Activated naive CD8-positive, alpha-beta T cell treated with anti-CD3 and anti-CD28 coated beads, Interleukin-2, amount 50 U/mL, for 16 hours (primary cell): ENCODE data around the gene CDYL.
"Not testable (repeated sequence)": the region's sequence is repeated elsewhere in the genome, so short reads cannot be mapped to it uniquely, and the experiment has no call there.

ENCODE experiments used
- DNase-seq: peaks from one replicate; pipeline ENCODE4 v3.0.0-alpha.2; 2020; ENCODE audit warnings: low read depth, low spot score

CDYL gene

DNA sequence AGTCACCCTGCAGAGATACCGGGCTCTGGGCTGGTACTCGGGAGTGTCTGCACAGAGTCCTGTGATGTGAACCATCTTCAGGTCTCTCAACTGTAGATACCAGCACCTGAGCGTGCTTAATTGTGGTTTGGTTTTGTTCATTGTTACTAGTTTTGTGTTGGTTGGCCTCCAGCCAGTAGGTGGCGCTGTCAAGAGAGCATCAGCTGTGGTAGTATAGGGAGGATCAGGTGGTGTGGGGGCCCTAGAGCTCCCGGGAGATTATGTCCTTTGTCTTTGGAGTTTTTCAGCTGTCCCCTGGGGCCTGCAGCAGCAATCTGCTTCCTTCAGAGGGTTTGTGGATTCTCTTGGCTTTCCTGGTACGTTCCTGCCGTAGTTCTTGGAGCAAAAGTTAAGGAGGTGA is 67.9 kb downstream of the CDYL start:
- DNase-seq: no peak

DNA sequence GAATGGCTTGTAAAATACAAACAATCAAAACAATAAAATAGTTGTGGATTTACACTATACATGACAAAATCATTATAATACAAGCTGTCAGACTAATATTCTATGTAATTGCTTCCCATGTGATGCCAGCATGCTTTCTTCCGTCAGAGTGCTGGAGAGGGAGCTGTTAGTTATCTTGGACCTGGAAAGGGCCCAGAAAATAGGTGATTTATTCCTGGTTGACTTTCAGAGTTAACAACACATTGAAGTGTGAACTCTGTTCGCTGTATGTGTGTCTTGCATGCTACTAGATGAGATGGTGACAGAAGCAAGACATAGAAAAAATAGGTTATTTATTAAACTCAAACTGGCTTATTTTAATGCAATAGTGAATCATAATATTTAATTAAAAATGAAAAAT is 70.2 kb downstream of the CDYL start:
- no peak for DNase-seq

DNA sequence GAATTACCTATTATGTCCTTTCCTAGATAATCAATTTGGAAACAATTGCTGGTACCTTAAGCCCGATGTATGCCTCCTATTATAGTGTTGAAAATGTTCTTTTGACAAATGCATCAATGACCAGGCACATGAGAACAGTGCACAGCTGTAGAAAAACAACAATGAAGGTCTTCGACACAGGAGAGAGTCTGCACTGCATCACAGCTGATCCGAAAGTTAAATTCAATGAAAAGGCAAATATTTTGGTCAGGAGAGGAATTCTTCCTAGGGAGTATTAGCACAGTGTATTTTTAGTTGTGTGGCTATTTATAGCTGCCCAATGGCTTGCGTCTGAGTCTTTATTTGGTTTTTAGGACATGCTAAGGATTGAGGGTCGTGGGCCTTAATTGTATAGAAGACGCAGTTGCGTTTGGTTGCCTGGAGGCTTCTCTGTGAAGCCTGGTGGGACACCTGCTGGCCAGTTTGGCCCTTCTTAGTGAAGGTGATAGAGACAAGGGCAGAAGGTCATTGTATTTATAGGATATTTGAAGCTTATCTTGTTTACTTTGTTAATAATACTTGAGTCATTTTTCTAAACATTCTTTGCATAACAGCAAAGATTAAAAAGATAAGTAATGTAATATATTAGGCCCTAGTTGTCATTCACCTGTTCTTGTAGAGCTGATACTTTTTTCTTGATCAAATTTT is 72.3 kb downstream of the CDYL start:
- DNase-seq: no peak

DNA sequence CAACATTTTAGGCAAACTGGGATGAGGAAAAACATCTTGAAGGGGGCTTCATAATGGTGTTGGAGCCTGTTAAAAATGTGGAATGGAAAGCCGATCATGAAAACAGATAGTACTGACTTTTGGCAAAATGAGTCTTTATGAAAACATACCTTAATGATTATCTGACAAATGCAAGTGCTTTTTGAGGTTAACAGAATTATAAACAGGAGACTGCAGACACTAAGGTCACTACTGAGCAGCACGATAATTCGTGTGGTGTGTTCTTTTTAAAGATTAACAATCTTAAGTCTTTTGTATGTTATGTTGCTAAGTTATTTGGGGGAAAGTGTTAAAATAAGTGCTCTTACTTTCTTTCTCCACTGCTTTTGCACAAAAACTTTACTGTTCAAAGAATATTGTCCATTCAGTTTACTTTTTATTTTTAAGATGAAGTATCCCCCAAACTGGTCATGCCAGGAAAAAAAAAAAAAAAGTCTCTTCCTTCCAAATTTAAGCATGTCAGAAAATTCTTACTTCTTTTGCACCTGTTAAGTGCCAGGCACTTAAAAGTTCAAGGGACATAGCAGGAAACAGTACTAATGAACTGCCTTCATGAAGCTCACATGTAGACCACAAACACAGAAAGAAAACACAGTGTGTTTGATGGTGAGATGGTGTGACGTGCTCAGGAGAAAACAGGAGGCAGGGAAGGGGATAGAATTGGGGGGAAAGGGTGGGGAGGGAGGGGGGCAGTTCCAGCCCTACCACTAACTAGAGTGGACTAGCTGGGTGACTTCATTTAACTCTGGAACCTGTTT is 73.2 kb downstream of the CDYL start:
- no peak for DNase-seq

DNA sequence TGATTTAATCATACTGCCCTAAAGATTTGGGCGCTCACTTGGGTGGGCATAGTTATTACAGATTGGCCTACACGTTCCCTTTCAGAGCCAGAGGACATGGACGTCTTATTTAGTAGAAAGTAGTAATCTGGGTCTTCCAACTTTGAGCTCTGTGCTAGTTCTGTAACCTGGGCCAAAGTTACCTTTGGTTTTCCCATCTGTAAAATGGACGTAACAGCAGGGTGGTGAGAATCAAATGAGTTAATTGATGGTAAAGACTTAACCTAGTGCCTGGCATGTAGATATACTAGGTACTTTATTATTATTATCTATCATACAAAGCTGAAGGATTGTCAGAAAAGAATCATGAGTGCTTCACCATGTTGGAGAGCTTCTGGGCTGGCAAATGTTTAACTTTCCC is 74.8 kb downstream of the CDYL start:
- DNase-seq: no peak

DNA sequence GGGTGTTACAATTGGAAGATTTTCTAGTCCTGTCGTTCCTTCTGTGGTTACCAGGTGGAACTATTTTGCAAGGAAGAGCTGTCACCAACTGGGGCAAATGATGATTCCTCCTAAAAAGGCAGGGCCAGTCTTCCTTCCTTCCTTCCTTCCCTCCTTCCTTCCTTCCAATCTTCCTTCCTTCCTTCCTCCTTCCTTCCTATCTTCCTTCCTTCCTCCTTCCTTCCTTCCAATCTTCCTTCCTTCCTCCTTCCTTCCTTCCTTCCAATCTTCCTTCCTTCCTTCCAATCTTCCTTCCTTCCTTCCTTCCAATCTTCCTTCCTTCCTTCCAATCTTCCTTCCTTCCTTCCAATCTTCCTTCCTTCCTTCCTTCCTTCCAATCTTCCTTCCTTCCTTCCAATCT is 76.0 kb downstream of the CDYL start:
- not testable (repeated sequence) for DNase-seq

DNA sequence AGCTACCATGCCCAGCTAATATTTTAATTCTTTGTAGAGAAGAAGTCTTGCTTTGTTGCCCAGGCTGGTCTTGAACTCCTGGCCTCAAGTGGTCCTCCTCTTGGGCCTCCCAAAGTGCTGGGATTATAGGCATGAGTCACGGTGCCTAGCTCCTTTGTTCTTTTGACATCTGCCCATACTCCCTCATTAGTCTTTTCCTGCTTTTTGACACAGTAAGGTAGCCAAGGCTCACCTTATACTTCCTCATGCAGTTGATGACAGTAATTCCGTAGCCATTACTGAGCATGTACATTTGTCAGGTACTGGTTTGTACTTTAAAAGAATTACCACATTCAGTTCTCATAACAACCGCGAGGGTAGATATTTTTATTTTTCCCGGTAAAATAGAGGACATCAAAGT is 76.7 kb downstream of the CDYL start:
- DNase-seq: no peak

DNA sequence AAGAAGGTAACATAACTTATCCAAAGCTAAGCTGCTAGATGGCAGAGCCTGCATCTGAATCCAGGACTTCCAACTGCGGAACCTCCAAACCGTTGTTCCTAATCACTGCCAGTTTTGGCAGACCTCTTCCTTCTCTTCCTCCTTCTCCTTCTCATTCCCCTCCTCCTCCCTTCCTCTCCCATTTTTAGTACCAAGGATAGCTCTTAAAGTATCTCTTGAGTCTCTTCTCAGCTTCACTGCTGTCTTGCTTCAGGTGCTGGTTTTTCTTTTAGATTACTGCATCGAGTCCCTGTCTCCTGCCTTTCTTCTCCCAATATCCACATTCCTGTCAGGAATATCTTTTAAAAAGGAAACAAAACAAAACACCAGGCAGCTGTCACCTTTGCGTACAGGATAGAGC is 77.1 kb downstream of the CDYL start:
- DNase-seq: no peak

DNA sequence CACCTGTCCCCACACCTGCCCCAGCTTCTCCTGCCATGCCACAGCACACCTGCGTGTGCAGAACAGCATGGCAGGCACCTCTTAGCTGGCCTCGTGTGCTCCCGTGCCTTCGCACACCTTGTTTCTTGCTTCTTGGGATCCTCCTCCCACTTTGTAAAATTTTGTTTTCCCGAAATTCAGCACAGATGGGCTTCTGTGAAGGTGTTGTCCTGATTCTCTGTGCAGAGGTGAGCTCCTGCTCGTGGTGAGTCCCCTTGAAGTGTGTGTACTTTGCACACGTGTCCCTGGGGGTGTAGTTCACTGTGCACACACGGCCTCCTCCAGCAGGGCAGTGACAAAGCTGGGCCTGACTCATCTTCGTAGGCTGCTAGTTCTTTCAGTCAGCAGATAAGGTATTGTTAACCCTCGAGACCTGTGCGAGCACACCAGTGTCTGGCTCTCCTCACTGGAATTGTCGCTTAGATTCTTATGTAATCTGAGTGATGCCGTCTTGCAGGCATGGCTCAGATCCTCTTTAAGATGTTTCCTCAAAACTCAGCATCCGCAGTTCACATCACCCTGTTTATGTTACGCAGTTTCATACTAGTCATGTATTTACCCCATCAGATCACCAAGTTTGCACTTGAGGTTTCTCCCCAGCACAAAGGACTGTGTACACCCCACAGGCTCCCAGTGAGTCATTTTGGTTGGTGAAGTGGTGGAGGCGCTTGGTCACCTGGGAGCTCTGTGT is 77.7 kb downstream of the CDYL start:
- DNase-seq: no peak

DNA sequence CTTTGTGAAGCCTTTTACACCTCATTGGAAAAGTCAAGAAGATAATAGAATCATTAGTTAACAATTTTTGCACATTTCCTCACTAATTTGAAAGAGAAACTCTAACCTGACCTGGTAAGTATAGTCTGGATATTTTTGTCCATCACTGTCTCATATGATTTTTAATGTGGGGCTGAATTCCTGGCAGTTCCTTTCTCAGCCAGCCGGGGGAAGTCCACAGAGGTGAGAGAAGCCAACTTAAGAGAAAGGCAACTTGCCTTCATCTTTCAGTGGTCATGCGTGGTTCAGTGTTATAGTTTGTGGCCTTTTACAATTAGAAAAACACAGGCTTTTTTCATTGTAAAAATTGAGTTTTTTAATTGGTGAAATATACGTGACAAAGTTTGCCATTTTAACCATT is 80.6 kb downstream of the CDYL start:
- DNase-seq: no peak

DNA sequence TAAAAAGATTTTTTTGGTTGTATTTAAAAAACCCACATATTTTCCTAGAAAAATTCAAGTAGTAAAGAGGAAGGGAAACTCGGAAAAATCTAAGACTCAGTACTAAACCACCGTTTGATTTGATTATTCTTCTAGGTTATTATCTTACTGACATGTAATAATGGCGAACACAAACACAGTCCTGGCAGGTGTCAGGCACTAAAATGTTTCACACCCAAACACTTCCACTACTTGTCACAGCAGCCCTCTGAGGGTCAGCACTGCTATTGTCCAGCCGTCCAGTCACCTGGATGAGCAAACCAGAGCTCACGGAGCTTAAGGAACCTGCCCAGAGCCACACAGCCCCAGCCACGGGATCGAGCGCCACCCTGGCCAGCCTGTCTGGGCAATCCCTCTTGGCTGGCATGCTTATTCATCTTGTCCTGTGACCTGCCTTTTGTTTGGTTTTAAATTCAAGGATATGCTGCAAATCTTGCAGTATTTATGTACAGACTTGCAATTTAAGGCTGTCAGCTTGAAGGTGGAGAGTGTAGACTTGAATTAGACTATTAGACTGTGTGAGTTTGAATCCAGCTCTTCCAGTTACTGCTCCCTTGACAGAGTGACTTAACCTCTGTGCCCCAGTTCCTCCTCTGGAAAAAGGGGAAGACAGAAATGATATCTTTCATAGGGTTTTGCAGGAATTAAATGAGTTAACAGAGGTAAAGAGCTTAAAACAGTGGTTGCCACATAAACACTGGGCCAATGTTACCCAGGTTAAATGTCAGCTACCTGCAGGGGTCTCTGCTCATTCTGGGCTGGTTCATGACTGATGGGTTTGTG is 82.2 kb downstream of the CDYL start:
- DNase-seq: no peak

DNA sequence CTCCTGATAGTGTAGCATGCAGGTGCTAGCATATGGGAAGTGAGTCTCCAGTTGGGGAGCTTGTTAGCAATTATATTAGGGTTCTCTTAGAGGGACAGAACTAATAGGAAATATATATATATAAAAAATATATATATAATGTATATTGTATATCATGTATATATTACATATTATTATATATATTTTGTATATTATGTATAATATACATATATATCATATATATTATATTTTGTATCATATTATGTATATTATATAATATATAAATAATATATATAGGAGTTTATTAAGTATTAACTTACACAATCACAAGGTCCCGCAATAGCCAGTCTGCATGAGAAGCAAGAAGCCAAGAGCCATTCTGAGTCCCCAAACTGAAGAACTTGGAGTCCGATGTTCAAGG is 84.2 kb downstream of the CDYL start:
- no peak for DNase-seq

DNA sequence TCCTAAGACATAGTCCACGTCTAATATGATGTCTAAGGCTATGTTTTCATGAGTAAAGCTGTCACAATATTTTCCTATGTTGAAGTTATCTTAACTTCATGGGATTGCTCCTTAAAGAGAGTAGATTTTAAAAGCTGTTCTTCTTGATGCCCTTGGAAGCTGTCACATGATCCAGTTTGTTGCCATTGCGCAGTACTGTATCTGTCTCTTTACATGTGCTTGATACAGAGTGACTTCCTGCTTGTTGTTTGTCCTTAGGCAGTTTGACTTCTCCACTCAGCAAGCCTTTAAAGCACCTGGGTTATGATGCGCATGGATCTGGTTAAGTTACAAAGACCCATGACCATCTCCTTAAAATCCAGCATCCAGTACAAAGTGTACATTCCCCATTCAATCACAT is 85.4 kb downstream of the CDYL start:
- DNase-seq: no peak

DNA sequence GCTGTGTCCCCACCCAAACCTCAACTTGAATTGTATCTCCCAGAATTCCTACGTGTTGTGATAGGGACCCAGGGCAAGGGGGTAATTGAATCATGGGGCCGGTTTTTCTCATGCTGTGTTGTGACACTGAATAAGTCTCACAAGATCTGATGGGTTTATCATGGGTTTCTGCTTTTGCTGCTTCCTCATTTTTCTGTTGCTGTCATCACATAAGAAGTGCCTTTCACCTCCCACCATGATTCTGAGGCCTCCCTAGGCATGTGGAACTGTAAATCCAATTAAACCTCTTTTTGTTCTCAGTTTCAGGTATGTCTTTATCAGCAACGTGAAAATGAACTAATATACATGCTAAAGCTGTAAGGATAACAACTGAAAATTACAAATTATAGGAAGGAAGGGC is 88.3 kb downstream of the CDYL start:
- DNase-seq: no peak

DNA sequence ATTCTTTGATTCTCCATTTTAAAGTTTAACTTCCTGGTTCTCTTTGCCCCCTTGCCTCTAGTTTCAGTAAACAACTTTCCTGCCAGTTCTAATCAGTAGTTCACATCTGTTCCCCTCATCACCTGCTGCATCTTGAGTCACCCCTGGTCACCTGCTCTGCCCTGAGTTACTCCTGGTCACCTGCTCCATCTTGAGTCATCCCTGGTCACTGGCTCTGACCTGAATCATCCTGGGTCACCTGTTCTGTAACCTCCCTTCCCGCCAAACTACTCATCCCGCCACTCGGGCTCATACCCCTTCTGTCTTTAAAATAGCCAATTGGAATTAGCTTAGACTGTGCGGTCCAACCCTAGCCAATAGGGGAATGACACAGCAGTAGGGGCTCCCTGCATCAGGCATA is 88.8 kb downstream of the CDYL start:
- DNase-seq: not testable (repeated sequence)

DNA sequence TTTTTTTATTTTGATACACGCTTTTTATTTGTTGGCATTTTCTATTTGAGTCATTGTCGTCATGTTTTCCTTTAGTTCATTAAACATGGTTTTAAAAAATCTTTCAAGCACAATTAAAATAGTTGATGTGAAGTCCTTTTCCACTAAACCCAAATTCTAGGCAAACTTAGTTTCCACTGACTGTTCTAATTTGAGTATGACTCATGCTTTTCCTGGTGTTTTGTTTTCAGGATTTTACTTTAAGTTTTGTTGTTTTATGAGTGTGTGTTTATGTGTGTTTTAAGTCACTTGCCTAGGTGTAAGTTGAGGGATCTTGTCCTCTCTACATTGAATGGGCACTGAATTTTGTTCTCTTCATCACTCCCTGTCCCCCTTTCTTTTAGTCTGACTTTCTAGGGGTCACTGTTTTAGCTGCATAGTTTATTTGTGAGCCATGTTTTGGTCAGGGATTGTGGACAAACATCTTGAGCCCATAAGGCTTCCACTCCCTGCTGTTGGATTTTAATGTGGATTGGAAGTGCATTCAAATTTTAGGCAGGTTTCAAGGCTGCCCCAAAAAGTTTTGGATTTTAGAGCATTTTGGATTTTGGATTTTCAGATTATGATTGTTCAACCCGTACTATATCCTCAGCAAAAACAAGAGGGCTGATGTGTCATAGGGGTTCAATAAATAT is 94.8 kb downstream of the CDYL start:
- DNase-seq: no peak

DNA sequence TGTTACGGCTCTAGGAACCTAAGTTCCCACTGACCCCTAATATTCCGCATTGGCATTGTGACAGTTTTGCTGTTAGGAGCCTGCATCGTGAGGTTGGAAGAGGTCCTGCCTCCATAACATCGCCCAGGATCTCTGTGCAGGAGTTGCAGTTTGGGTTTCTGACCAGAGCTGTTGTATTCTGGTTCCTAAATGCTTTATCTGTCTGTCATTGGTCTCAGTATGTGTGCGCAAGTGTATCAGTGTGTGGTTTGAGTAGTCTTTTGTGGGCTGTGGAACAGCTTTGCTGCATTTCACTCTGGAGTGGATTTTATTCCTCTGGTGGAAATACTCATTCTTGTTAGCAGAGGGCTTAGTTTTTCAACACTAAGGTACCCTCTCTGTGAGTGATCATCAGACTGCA is 95.6 kb downstream of the CDYL start:
- DNase-seq: no peak

DNA sequence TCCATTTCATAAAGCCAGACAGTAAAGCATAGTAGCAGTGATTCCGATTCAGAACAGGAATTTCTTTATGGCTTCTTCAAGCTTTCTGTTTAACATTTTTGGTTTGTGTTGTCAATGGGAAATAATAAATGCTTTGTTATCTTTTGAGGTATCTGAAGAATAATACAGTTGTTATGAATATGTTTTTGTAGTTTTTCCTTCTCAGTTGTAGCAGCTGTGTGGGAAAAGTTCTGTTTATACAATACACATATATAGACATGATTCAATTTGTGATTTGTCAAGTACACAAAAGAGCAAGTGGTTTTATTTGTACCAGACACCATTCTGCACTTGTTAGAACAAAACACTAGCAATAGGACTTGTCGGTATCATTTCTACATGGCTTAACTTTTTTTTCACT is 96.6 kb downstream of the CDYL start:
- no peak for DNase-seq

DNA sequence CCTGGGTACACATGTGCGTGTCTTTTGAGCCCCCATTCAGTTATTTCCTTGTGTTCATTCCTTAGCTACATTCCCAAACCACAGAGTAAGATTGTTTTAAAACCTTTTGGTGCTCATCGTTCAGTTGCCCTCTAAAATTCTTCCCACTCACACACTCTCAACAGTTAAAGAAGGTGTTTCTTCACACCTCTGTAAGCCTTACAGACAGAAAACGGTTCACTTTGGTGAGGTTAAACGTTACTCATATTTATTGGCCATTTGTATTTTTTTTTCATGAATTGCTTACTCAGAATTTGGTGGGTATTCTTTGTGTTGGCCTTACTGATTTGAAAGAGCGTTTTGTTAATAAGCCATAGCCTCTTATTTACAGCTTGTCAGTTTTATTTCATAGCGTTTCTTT is 97.7 kb downstream of the CDYL start:
- no peak for DNase-seq

DNA sequence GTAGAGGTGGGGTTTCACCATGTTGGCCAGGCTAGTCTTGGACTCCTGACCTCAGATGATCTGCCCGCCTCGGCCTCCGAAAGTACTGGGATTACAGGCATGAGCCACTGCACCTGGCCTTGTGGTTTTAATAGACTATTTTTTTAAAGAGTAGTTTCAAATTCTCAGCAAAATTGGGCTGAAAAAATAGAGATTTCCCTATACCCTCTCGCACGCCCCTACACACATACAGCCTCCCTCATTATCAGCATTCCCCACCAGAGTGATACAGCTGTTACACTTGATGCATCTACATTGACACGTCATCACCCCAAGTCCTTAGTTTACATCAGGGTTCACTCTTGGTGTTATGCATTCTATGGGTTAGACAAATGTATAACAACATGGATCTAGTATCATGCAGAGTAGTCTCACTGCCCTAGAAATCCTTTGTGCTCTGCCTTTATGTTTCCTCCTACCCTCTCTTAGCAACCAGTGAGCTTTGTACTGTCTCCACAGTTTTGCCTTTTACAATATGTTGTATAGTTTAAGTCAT is 103.6 kb downstream of the CDYL start:
- no peak for DNase-seq

DNA sequence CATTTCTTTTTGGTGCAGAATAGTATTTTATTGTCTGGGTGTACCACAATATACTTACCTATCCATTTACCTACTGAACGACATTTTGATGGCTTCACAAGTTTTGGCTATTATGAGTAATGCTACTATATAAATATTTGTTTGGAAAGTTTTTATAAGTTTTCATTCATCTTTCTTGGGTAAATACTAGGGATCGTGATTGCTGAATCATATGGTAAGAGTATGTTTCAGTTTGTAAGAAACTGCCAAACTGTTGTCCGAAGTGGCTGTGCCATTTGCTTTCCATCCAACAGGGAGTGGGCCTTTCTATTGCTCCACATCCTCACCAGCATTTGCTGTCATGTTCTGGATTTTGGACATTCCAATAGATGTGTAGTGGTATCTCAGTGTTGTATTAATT is 104.2 kb downstream of the CDYL start:
- no peak for DNase-seq
